ENCODE results near the gene UCK2.

DNA sequence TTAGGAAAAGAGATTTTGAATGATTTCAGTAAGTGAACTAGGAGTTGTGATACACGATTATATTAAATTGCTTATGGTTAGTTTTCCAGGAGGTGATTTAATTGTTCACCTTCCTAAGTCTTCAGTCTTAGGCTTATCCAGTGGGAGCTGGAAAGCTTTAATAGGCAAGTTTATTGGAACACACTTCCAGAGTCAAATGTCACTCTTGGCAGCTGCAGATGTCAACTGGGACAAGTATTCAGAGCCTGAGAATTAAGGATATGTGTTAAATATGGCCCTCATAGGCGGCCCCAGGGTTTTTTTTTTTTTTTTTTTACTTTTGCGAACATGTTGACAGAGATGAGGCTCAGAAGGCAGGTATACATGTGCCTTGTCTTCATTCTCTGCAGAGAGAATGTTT, 29.2 kb downstream of the UCK2 start:
- TF ChIP-seq, protein P1, sequence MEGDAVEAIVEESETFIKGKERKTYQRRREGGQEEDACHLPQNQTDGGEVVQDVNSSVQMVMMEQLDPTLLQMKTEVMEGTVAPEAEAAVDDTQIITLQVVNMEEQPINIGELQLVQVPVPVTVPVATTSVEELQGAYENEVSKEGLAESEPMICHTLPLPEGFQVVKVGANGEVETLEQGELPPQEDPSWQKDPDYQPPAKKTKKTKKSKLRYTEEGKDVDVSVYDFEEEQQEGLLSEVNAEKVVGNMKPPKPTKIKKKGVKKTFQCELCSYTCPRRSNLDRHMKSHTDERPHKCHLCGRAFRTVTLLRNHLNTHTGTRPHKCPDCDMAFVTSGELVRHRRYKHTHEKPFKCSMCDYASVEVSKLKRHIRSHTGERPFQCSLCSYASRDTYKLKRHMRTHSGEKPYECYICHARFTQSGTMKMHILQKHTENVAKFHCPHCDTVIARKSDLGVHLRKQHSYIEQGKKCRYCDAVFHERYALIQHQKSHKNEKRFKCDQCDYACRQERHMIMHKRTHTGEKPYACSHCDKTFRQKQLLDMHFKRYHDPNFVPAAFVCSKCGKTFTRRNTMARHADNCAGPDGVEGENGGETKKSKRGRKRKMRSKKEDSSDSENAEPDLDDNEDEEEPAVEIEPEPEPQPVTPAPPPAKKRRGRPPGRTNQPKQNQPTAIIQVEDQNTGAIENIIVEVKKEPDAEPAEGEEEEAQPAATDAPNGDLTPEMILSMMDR (IDR thresholded peaks at IDR 0.05): no peak
- TF ChIP-seq EP300 (IDR thresholded peaks at IDR 0.05): no peak
